Testis (tissue), 3 donors: ENCODE data around the gene OPCML. TPM values are rescaled to one million over a fixed set of nuclear protein-coding genes. Genes with fewer than 3 reads are reported as not detected.

Experiments
- DNase-seq: peaks from one replicate; pipeline ENCODE4 v3.0.0-alpha.2; 2019
- H3K27ac ChIP-seq, 2 donors: fragments of 200-600 bp; sonication (generic); one replicate each; pipeline ENCODE4 v1.5.1; 2019
- H3K27me3 ChIP-seq: fragments of 200-600 bp; sonication (generic); one replicate; pipeline ENCODE4 v1.5.1; 2019
- H3K36me3 ChIP-seq: fragments of 200-600 bp; sonication (generic); one replicate; pipeline ENCODE4 v1.5.1; 2017; ENCODE audit warnings: low read depth; ENCODE audit errors: missing control alignments
- H3K4me1 ChIP-seq: fragments of 200-600 bp; sonication (generic); one replicate; pipeline ENCODE4 v1.5.1; 2019
- H3K4me3 ChIP-seq, 2 donors: fragments of 200-600 bp; sonication (generic); one replicate each; pipeline ENCODE4 v1.5.1; 2017 to 2019
- H3K9me3 ChIP-seq: fragments of 200-600 bp; sonication (generic); one replicate; pipeline ENCODE4 v1.5.1; 2017
- CTCF ChIP-seq, 3 experiments: fragments of 450-650 bp in 2 of 3; fragments of 200-600 bp in 1 of 3; sonication (generic) in 1 of 3; IDR thresholded peaks; one replicate each; pipeline ENCODE4 v1.5.1; 2016 to 2019; ENCODE audit warnings: antibody characterized with exemption in 3 of 3, mild to moderate bottlenecking in 2 of 3, moderate library complexity in 1 of 3
- POLR2A ChIP-seq: fragments of 450-650 bp; IDR thresholded peaks from one replicate; pipeline ENCODE4 v1.6.1; 2017; ENCODE audit warnings: antibody characterized with exemption, mild to moderate bottlenecking, moderate library complexity
- WGBS, 2 donors: methylation state at CpG; one replicate each; pipeline ENCODE4 v1.1.5; 2018; 5-methylcytosine and 5-hydroxymethylcytosine counted together
- intact Hi-C: fragments of 100-400 bp; cut with DNase I; formaldehyde crosslinking; loops from one replicate; pipeline ENCODE4 v1.15.1; 2023; ENCODE audit warnings: low total_unique reads
- polyA plus RNA-seq: library from polyadenylated mRNA; stranded (reverse); fragments of 350-450 nt; fragmentation: Illumina TruSeq; extraction: RNeasy Lipid Tissue Mini Kit (QIAGEN cat#74804); gene quantifications from one replicate; pipeline ENCODE4 v1.2.3, GENCODE V29; 2014; ENCODE audit warnings: low read depth, low replicate concordance; ENCODE audit not compliant: insufficient read depth
- total RNA-seq, 2 donors: library from RNA; depleted of rRNA; stranded (reverse); fragments of >200 nt; gene quantifications; one replicate each; pipeline ENCODE4 v1.2.3, GENCODE V29; 2016

The OPCML gene
- total and polyA plus RNA-seq, 3 donors from 2014 or later, result 0.16 to 2.7 (median 0.62) TPM

DNA sequence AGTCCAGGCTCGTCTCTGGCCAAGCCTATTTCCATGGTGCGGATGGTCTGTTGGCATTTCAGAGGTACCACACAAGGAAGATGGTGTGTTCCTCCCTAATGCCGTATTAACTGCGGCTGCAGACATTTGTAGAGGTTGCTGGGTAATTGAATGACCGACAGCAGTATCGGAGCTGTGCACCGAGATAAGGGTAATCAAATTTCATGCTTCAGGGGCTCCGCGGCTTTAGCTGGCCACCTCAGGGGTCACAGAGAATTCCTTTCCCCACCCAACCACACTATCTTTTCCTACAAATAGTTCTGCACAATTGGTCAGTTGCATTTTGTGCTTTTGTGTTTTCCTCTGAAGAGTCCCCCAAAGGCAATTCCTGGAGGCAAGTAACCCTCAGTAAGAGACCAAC, 297.4 kb downstream of the OPCML start:
- no peaks in the 10 kb centered on the region for H3K27me3 ChIP-seq
- no peaks in the 10 kb centered on the region for H3K9me3 ChIP-seq
- no peak overlapping the region for H3K4me3 ChIP-seq
- no peaks in the 10 kb centered on the region for H3K36me3 ChIP-seq
- intact Hi-C loops, result no loop called here
- no peak for TF ChIP-seq CTCF (IDR thresholded peaks at IDR 0.05)
- no peak for TF ChIP-seq POLR2A
- H3K4me1 ChIP-seq, result no peaks in the 10 kb centered on the region
- H3K27ac ChIP-seq, result no peak overlapping the region
- DNase-seq, result no peak
- WGBS, 2 donors, result 50 to 70% methylated on average over 9 of the region's 9 CpGs

- no peak overlapping the region for H3K27ac ChIP-seq
- no peak for DNase-seq
- H3K9me3 ChIP-seq, result no peaks in the 10 kb centered on the region
- intact Hi-C loops, result no loop called here
- H3K4me3 ChIP-seq, result no peak overlapping the region
- H3K36me3 ChIP-seq, result no peaks in the 10 kb centered on the region
- WGBS, 2 donors, result 71 to 89% methylated on average over 2 of the region's 2 CpGs
- H3K27me3 ChIP-seq, result no peaks in the 10 kb centered on the region
- H3K4me1 ChIP-seq, result no peaks in the 10 kb centered on the region
- TF ChIP-seq CTCF (IDR thresholded peaks at IDR 0.05) (no peak), POLR2A (no peak)
Observed at GRCh38 chr11:133232665-133233064, 299.6 kb downstream of the OPCML start.

GRCh38 chr11:133230431-133230830, 301.9 kb downstream of the OPCML start:
- no peak for DNase-seq
- H3K36me3 ChIP-seq, result no peaks in the 10 kb centered on the region
- 64 to 72% methylated on average over 5 of the region's 5 CpGs for WGBS, 2 donors
- intact Hi-C loops, result no loop called here
- no peak overlapping the region for H3K4me3 ChIP-seq
- TF ChIP-seq POLR2A (no peak), CTCF (IDR thresholded peaks at IDR 0.05) (no peak)
- no peaks in the 10 kb centered on the region for H3K4me1 ChIP-seq
- H3K27me3 ChIP-seq, result no peaks in the 10 kb centered on the region
- no peak overlapping the region for H3K27ac ChIP-seq
- H3K9me3 ChIP-seq, result no peaks in the 10 kb centered on the region

DNA sequence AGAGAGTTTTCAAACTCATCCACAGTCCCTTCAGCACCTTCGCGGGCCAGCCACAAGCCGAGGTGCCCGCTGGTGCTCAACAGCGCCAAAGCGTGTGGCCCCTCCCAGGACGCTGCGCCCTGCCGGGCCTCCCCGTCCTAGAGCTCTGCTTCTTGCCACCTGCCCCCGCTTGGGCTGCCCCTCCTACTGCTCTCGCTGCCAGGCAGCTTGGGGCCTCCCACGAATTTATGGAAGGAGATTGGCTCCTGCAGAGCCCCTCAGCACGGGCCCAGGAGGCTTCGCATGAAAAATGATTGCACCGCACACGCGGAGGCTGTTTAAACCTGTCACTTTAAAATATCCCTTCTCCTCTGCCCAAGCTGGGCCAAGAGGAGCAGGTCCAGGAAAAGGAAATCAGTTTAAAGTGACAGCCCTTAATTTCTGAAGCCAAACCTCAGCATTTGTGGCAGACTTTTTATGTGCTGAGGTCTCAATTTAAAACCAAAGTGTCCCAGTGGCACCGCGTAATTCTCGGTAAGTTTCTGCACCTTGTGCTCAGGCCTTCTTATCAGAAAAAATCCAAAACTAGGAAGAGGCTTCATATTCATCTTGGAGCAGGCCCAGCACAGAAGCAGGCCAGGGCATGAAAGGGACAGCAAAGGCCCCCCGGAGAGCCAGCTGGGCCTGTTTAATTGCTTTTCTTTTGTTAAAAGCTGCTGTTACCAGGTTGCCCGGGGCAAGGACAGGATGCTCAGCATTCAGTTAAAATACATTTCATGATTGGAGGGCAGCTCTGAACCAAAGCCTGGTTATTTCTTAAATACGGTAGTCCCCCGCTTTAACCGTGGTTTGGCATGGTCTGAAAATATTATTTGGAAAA, 303.6 kb downstream of the OPCML start:
- no peaks in the 10 kb centered on the region for H3K36me3 ChIP-seq
- H3K4me3 ChIP-seq, result peak overlapping the region in 1 of 2 donors; percentile 26
- no peaks in the 10 kb centered on the region for H3K4me1 ChIP-seq
- no peak overlapping the region for H3K27ac ChIP-seq
- intact Hi-C loops, result no loop called here
- H3K27me3 ChIP-seq, result no peaks in the 10 kb centered on the region
- no peaks in the 10 kb centered on the region for H3K9me3 ChIP-seq
- 12 to 16% methylated on average over 24 to 26 of the region's 26 CpGs for WGBS, 2 donors
- DNase-seq, result peak; percentile 37
- TF ChIP-seq CTCF (IDR thresholded peaks at IDR 0.05), result no peak

DNA sequence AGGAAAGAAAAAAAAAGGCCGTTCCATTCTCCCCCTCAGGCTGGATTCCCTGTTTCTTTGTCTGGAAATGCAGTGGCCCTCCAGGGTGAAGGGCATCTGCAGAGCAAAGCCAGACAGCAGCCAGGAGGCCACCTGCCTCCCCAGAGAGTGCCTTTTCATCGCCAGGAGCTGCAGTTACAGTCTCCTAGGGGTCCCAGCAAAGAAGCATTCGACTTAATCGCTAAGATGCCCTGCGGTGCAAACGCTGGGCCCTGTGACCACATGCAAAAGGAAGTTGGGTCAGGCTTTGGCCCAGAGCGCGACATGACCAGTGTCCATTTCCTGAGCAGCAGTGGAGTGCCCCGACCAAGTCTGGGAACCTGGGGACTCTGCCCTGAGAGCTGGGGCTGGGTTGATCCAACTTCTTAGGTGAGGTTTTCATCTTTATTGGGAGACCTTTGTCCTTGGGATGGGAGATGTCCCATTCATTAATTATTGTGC, 304.6 kb downstream of the OPCML start:
- 35 to 69% methylated on average over 7 to 9 of the region's 9 CpGs for WGBS, 2 donors
- Histone ChIP-seq H3K4me1 (no peaks in the 10 kb centered on the region), H3K27me3 (no peaks in the 10 kb centered on the region), H3K36me3 (no peaks in the 10 kb centered on the region), H3K27ac (no peak overlapping the region), H3K9me3 (no peaks in the 10 kb centered on the region), H3K4me3 (no peak overlapping the region)
- intact Hi-C loops, result no loop called here
- DNase-seq, result no peak
- no peak for TF ChIP-seq POLR2A
- no peak for TF ChIP-seq CTCF (IDR thresholded peaks at IDR 0.05)
